Heart left ventricle (tissue), 16 donors: ENCODE data around the gene APOF. TPM values are rescaled to one million over a fixed set of nuclear protein-coding genes. Genes with fewer than 3 reads are reported as not detected.

ENCODE experiments used
- ATAC-seq, 4 donors: fragments of 200-7000 bp; cut with Tn5 transposase; one replicate each; pipeline ENCODE4 v1.9.1; 2020 to 2022; ENCODE audit warnings: moderate library complexity in 4 of 4, mild to moderate bottlenecking in 3 of 4, moderate number of reproducible peaks in 1 of 4
- DNase-seq, 5 donors: peaks; one replicate each; pipeline ENCODE4 v3.0.0-alpha.2; 2020
- H3K27ac ChIP-seq, 12 donors: fragments of 200-600 bp; sonication (generic) in 4 of 12; one replicate each; pipeline versions ENCODE4 v1.5.0 to v1.8.0; 2016 to 2022; ENCODE audit warnings: mild to moderate bottlenecking in 2 of 12
- H3K27me3 ChIP-seq, 9 donors: fragments of 200-600 bp; sonication (generic) in 2 of 9; one replicate each; pipeline versions ENCODE4 v1.5.1 to v1.8.0; 2016 to 2022; ENCODE audit warnings: mild to moderate bottlenecking in 3 of 9
- H3K36me3 ChIP-seq, 9 donors: fragments of 200-600 bp; sonication (generic) in 2 of 9; one replicate each; pipeline versions ENCODE4 v1.5.0 to v1.8.0; 2018 to 2022; ENCODE audit warnings: mild to moderate bottlenecking in 2 of 9
- H3K4me1 ChIP-seq, 12 donors: fragments of 200-600 bp; sonication (generic) in 4 of 12; one replicate each; pipeline versions ENCODE4 v1.5.0 to v1.8.0; 2016 to 2022; ENCODE audit warnings: mild to moderate bottlenecking in 3 of 12
- H3K4me3 ChIP-seq, 12 donors: fragments of 200-600 bp; sonication (generic) in 4 of 12; one replicate each; pipeline versions ENCODE4 v1.5.0 to v1.8.0; 2017 to 2022; ENCODE audit warnings: mild to moderate bottlenecking in 9 of 12, moderate library complexity in 4 of 12
- H3K9me3 ChIP-seq, 12 donors: fragments of 200-600 bp; sonication (generic) in 4 of 12; one replicate each; pipeline versions ENCODE4 v1.5.0 to v1.8.0; 2016 to 2022; ENCODE audit warnings: mild to moderate bottlenecking in 1 of 12
- CTCF ChIP-seq, 12 donors: fragments of 200-600 bp; sonication (generic) in 4 of 12; IDR thresholded peaks; one replicate each; pipeline versions ENCODE4 v1.5.0 to v1.8.0; 2018 to 2022; ENCODE audit warnings: antibody characterized with exemption in 12 of 12, mild to moderate bottlenecking in 5 of 12
- POLR2A ChIP-seq, 2 donors: fragments of 450-650 bp; IDR thresholded peaks; one replicate each; pipeline ENCODE4 v1.6.1; 2017; ENCODE audit warnings: antibody characterized with exemption in 2 of 2, mild to moderate bottlenecking in 2 of 2, moderate library complexity in 2 of 2
- WGBS, 4 donors: extraction: QIAGEN DNeasy Blood & Tissue Kit in 2 of 4; methylation state at CpG; one replicate each; pipeline versions ENCODE4 v1.1.5 to v1.1.7; 2013 to 2018; 5-methylcytosine and 5-hydroxymethylcytosine counted together
- intact Hi-C, 10 donors: fragments of 100-400 bp; cut with DNase I; formaldehyde crosslinking; loops; one replicate each; pipeline versions ENCODE4 v1.11.1 to v1.14.2; 2022
- polyA plus RNA-seq, 2 donors: library from polyadenylated mRNA; stranded (reverse); fragments of 200-250 nt; gene quantifications; one replicate each; pipeline ENCODE4 v1.2.3, GENCODE V29; 2013
- total RNA-seq, 9 donors: library from RNA; depleted of rRNA in 2 of 9; stranded (reverse); fragments of >200 nt in 2 of 9; fragmentation: NEBNext Ultra II Directional in 3 of 9; extraction: Animal tissue kit (Norgen Biotek cat#: 25700) in 3 of 9; gene quantifications; one replicate each; pipeline versions ENCODE4 v1.1.0 to v1.2.4, GENCODE V29; 2016 to 2023
- donor health status: ischemic (EF 13 %, LVEDD 7.1; RV severe dilation, severe dysfunction).
- donor health status: healthy with polysubstance abuse.
- donor health status: DM: no; HTN: yes; CAD: no.
- donor health status: DM: no; HTN: no; CAD: no.
- donor health status: ischemic (EF 25% LVEDD 6.9; RV normal size, moderate dysfunction).
- donor health status: ischemic (EF 25% LVEDD 5.7; RV mildly dilated, moderate dysfunction).
- donor health status: healthy.
- donor health status: DM: yes; HTN: yes; CAD: no.
- donor health status: ischemic (EF 35%, LVEDD 5.7; RV mildly dilated, moderate dysfunction).
- donor health status: nonischemic (EF 11% LVEDD 7.7; RV severe dilation, severe dysfunction).
- donor health status: DM: yes; HTN: yes; CAD: no.
- donor health status: PGD.
- donor health status: ischemic (EF 29% LVEDD 5.4; RV normal size, mild dysfunction).
- donor health status: nonischemic (EF 23%, LVEDD 6.1; RV moderate dilation, normal function).

APOF gene
- total and polyA plus RNA-seq, 11 donors: not detected

- no peak overlapping the region for H3K4me3 ChIP-seq
- intact Hi-C loops: no loop called here
- ATAC-seq (no peak), DNase-seq (no peak)
- no peaks in the 10 kb centered on the region for H3K4me1 ChIP-seq
- H3K27ac ChIP-seq: no peak overlapping the region
- no peaks in the 10 kb centered on the region for H3K36me3 ChIP-seq
- TF ChIP-seq POLR2A (IDR thresholded peaks at IDR 0.05) (no peak), CTCF (IDR thresholded peaks at IDR 0.05) (no peak)
- no peaks in the 10 kb centered on the region for H3K9me3 ChIP-seq
- WGBS, 4 donors: 89 to 94% (median 93%) methylated on average over 16 of the region's 16 CpGs
- no peaks in the 10 kb centered on the region for H3K27me3 ChIP-seq
Observed at GRCh38 chr12:56382611-56383010, 20.0 kb upstream of the APOF start.

GRCh38 chr12:56377989-56378316 is 15.3 kb upstream of the APOF start:
- H3K9me3 ChIP-seq: peaks cover 0 to 7% (median 0%) of the 10 kb centered on the region in 12 donors
- no peaks in the 10 kb centered on the region for H3K27me3 ChIP-seq
- DNase-seq (no peak), ATAC-seq (no peak)
- TF ChIP-seq POLR2A (IDR thresholded peaks at IDR 0.05): no peak
- TF ChIP-seq CTCF (IDR thresholded peaks at IDR 0.05): no peak
- H3K27ac ChIP-seq: no peak overlapping the region
- intact Hi-C loops: no loop called here
- H3K4me3 ChIP-seq: no peak overlapping the region
- H3K36me3 ChIP-seq: no peaks in the 10 kb centered on the region
- 54 to 63% (median 57%) methylated on average over 1 of the region's 1 CpG for WGBS, 4 donors
- H3K4me1 ChIP-seq: peaks cover 0 to 19% (median 0%) of the 10 kb centered on the region in 12 donors

- DNase-seq (no peak), ATAC-seq (peak in 1 of 4 donors; percentile 13)
- intact Hi-C loops: no loop called here
- H3K27me3 ChIP-seq: no peaks in the 10 kb centered on the region
- H3K27ac ChIP-seq: no peak overlapping the region
- WGBS, 4 donors: 65 to 80% (median 73%) methylated on average over 4 of the region's 4 CpGs
- TF ChIP-seq POLR2A (IDR thresholded peaks at IDR 0.05) (no peak), CTCF (IDR thresholded peaks at IDR 0.05) (no peak)
- no peaks in the 10 kb centered on the region for H3K36me3 ChIP-seq
- H3K4me3 ChIP-seq: no peak overlapping the region
- peaks cover 0 to 19% (median 0%) of the 10 kb centered on the region in 12 donors for H3K4me1 ChIP-seq
- peaks cover 0 to 7% (median 0%) of the 10 kb centered on the region in 12 donors for H3K9me3 ChIP-seq
Observed at GRCh38 chr12:56377310-56377988, 14.8 kb upstream of the APOF start.

- Histone ChIP-seq H3K27ac (no peak overlapping the region), H3K4me1 (peaks cover 0 to 19% (median 0%) of the 10 kb centered on the region in 12 donors), H3K9me3 (peaks cover 0 to 7% (median 0%) of the 10 kb centered on the region in 12 donors), H3K36me3 (no peaks in the 10 kb centered on the region), H3K4me3 (no peak overlapping the region), H3K27me3 (no peaks in the 10 kb centered on the region)
- ATAC-seq (no peak), DNase-seq (no peak)
- intact Hi-C loops: no loop called here
- TF ChIP-seq POLR2A (IDR thresholded peaks at IDR 0.05): no peak
- TF ChIP-seq CTCF (IDR thresholded peaks at IDR 0.05): no peak
- WGBS, 4 donors: 79 to 87% (median 83%) methylated on average over 11 of the region's 11 CpGs
Observed at GRCh38 chr12:56375598-56376434, 13.2 kb upstream of the APOF start.
